Natural killer cell (primary cell): Measurements from ENCODE around the gene HSD3B1. TPM values are rescaled to one million over a fixed set of nuclear protein-coding genes. Genes with fewer than 3 reads are reported as not detected.

Source experiments
- ATAC-seq, 3 donors: fragments of 150-1000 bp in 2 of 3; fragments of 200-7000 bp in 1 of 3; cut with Tn5 transposase; 1 replicate in 1 of 3; 2 replicates in 2 of 3; pipeline ENCODE4 v1.10.0; 2021; ENCODE audit warnings: mild to moderate bottlenecking in 2 of 3, moderate library complexity in 2 of 3
- DNase-seq, 2 donors: peaks; one replicate each; pipeline versions ENCODE4 v3.0.0 to v3.0.0-alpha.2; 2013 to 2021; ENCODE audit warnings: mixed read lengths in 1 of 2
- H3K27ac ChIP-seq: one replicate; pipeline ENCODE4 v1.5.1; 2013; ENCODE audit warnings: mild to moderate bottlenecking, low read length
- H3K27me3 ChIP-seq: one replicate; pipeline ENCODE4 v1.6.1; 2013; ENCODE audit warnings: low read length; ENCODE audit not compliant: control insufficient read depth, insufficient read depth
- H3K36me3 ChIP-seq: one replicate; pipeline ENCODE4 v1.6.1; 2013; ENCODE audit warnings: low read length; ENCODE audit not compliant: control insufficient read depth, insufficient read depth
- H3K4me1 ChIP-seq: one replicate; pipeline ENCODE4 v1.6.1; 2013; ENCODE audit warnings: low read length; ENCODE audit not compliant: control insufficient read depth, insufficient read depth
- H3K4me3 ChIP-seq: one replicate; pipeline ENCODE4 v1.5.1; 2013; ENCODE audit warnings: low read length
- H3K9me3 ChIP-seq: one replicate; pipeline ENCODE4 v1.6.1; 2013; ENCODE audit warnings: low read length; ENCODE audit not compliant: control insufficient read depth, insufficient read depth
- H3K27ac Mint-ChIP-seq, 2 donors: one replicate each; pipeline ENCODE4 v1.8.0; 2022; ENCODE audit warnings: mild to moderate bottlenecking in 2 of 2, mixed read lengths in 2 of 2, moderate library complexity in 1 of 2
- H3K27me3 Mint-ChIP-seq, 2 donors: one replicate each; pipeline ENCODE4 v1.8.0; 2022; ENCODE audit warnings: low read depth in 2 of 2, mixed read lengths in 2 of 2
- H3K36me3 Mint-ChIP-seq: one replicate; pipeline ENCODE4 v1.8.0; 2022; ENCODE audit warnings: mixed read lengths
- H3K4me1 Mint-ChIP-seq, 2 donors: one replicate each; pipeline ENCODE4 v1.8.0; 2022; ENCODE audit warnings: mixed read lengths in 2 of 2
- H3K4me3 Mint-ChIP-seq: one replicate; pipeline ENCODE4 v1.8.0; 2022; ENCODE audit warnings: mild to moderate bottlenecking, moderate library complexity, mixed read lengths
- H3K9me3 Mint-ChIP-seq, 2 donors: one replicate each; pipeline ENCODE4 v1.8.0; 2022; ENCODE audit warnings: mixed read lengths in 2 of 2
- WGBS: methylation state at CpG from one replicate; pipeline ENCODE4 v1.1.7; 2013; ENCODE audit warnings: missing lambda C conversion rate; ENCODE audit not compliant: insufficient coverage; 5-methylcytosine and 5-hydroxymethylcytosine counted together
- intact Hi-C: fragments of 100-400 bp; cut with micrococcal nuclease; formaldehyde crosslinking; loops from one replicate; pipeline ENCODE4 v1.14.2; 2022
- total RNA-seq, 4 donors: library from RNA; stranded (reverse); fragments of 120-200 nt in 1 of 4; gene quantifications; one replicate each; pipeline versions ENCODE4 v1.2.3 to v1.2.4, GENCODE V29; 2013 to 2022
- TF ChIP-seq, protein P1 (sequence below): fragments of 200-600 bp; IDR thresholded peaks from one replicate; pipeline ENCODE4 v1.8.0; 2022; ENCODE audit warnings: antibody characterized with exemption

The HSD3B1 gene
- total RNA-seq, 3 donors from 2014 or later (not counting 1 experiment from before 2014, with no cell fraction given) = not detected

DNA sequence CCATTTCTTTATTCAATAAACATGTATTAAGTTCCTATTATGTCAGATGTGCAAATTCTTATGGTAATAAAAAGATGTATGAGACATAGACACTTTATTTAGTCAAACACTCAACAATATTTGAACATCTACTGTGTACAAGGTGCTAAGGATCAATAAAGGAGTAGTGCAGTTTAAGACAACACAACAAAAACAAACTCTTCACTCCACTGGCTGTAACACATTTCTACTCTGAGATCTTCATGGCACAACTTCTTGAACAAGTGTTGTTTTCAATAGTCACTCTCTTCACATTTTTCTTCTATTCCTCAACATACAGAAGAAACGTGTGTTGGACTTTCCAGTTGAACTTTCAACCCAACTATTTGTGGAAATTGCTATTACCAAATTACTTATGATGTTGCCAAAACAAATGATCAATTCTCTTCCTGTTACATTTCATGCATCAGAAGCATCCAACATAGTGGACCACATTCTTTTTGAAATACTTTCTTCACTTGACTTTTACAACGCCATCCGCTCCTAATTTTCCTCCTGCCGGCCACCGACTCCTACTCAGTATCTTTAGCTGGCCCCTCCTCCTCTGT lies 25.4 kb downstream of the HSD3B1 start:
- Histone ChIP-seq H3K4me3 (no peak overlapping the region), H3K9me3 (no peaks in the 10 kb centered on the region), H3K27ac (no peak overlapping the region), H3K27me3 (no peaks in the 10 kb centered on the region), H3K36me3 (no peaks in the 10 kb centered on the region), H3K4me1 (no peaks in the 10 kb centered on the region)
- Mint-ChIP-seq H3K4me3 (no peak overlapping the region), H3K27ac (no peak overlapping the region), H3K27me3 (no peaks in the 10 kb centered on the region), H3K4me1 (no peaks in the 10 kb centered on the region), H3K9me3 (peaks cover 5% of the 10 kb centered on the region in 2 donors), H3K36me3 (no peaks in the 10 kb centered on the region)
- no peak for ATAC-seq
- 82% methylated on average over 5 of the region's 5 CpGs for WGBS
- no peak for DNase-seq
- intact Hi-C loops = no loop called here
- TF ChIP-seq, protein P1, sequence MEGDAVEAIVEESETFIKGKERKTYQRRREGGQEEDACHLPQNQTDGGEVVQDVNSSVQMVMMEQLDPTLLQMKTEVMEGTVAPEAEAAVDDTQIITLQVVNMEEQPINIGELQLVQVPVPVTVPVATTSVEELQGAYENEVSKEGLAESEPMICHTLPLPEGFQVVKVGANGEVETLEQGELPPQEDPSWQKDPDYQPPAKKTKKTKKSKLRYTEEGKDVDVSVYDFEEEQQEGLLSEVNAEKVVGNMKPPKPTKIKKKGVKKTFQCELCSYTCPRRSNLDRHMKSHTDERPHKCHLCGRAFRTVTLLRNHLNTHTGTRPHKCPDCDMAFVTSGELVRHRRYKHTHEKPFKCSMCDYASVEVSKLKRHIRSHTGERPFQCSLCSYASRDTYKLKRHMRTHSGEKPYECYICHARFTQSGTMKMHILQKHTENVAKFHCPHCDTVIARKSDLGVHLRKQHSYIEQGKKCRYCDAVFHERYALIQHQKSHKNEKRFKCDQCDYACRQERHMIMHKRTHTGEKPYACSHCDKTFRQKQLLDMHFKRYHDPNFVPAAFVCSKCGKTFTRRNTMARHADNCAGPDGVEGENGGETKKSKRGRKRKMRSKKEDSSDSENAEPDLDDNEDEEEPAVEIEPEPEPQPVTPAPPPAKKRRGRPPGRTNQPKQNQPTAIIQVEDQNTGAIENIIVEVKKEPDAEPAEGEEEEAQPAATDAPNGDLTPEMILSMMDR = no peak

DNA sequence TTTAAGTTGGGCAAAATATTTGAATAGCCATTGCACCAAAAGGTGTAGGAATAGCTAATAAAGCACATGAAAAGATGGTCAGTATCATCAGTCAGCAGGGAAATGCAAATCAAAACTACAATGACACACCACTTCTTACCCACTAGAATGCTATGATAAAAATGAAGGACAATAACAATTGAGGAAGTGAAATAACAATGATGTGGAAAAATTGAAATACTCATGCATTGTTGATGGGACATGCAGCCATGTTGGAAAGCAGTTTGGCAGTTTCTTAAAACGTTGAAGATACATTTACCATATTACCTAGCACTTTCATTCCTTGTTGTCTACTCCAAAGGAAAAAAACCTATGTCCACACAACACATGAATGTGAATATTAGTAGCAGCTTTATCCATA lies 28.4 kb downstream of the HSD3B1 start:
- TF ChIP-seq, protein P1 = no peak
- intact Hi-C loops = no loop called here
- H3K4me1 ChIP-seq = no peaks in the 10 kb centered on the region
- Mint-ChIP-seq H3K27ac (no peak overlapping the region), H3K4me3 (no peak overlapping the region), H3K9me3 (peaks cover 3 to 5% of the 10 kb centered on the region in 2 donors), H3K27me3 (peaks cover 0 to 3% of the 10 kb centered on the region in 2 donors), H3K36me3 (no peaks in the 10 kb centered on the region), H3K4me1 (no peaks in the 10 kb centered on the region)
- no peaks in the 10 kb centered on the region for H3K27me3 ChIP-seq
- H3K27ac ChIP-seq = no peak overlapping the region
- ATAC-seq = no peak
- DNase-seq = no peak
- no peak overlapping the region for H3K4me3 ChIP-seq
- no CpG with 5 or more reads among the region's 1 CpG for WGBS
- H3K9me3 ChIP-seq = no peaks in the 10 kb centered on the region
- H3K36me3 ChIP-seq = no peaks in the 10 kb centered on the region

DNA sequence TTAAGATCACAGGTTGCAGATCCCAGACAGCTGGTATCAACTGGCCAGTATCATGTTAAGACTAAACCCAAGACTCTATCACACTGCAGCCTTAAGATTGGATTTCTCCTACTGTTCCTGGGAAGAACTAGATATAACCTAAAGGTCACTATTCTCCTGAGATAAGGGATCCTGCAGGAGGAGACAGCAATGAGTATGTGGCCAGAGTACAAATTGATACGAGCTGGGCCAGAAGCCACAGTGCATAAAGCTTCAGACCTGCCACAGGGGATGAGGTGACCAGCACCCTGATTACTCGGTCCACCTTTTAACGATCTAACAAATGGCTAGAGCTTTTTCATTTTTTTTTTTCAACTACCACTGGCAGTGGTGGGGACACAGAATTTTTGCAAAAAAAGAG lies 31.0 kb downstream of the HSD3B1 start:
- Mint-ChIP-seq H3K9me3 (no peaks in the 10 kb centered on the region), H3K36me3 (no peaks in the 10 kb centered on the region), H3K27ac (no peak overlapping the region), H3K4me3 (no peak overlapping the region), H3K4me1 (no peaks in the 10 kb centered on the region), H3K27me3 (peaks cover 0 to 3% of the 10 kb centered on the region in 2 donors)
- Histone ChIP-seq H3K9me3 (no peaks in the 10 kb centered on the region), H3K4me3 (no peak overlapping the region), H3K27me3 (no peaks in the 10 kb centered on the region), H3K4me1 (no peaks in the 10 kb centered on the region), H3K27ac (no peak overlapping the region), H3K36me3 (no peaks in the 10 kb centered on the region)
- TF ChIP-seq, protein P1 = no peak
- ATAC-seq (no peak), DNase-seq (no peak)
- WGBS = 81% methylated on average over 2 of the region's 3 CpGs
- intact Hi-C loops = no loop called here

DNA sequence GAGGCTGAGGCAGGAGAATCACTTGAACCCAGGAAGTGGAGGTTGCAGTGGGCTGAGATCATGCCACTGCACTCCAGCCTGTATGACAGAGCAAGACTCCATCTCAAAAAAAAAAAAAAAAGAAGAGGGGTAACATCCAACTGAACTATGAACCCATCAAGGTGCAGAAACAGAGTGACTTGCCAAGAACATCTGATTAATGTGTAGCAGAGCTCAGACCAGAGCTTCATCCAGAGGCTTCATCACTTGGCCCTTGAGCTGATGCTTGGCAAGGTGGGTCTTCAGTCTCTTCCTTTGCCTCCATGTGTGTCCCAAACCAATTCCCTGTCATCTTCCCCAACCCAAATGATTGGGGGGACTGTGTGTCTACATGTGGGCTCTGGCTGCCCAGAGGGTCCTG lies 32.6 kb downstream of the HSD3B1 start:
- Mint-ChIP-seq H3K27me3 (peaks cover 0 to 3% of the 10 kb centered on the region in 2 donors), H3K9me3 (no peaks in the 10 kb centered on the region), H3K4me3 (no peak overlapping the region), H3K4me1 (no peaks in the 10 kb centered on the region), H3K27ac (no peak overlapping the region), H3K36me3 (no peaks in the 10 kb centered on the region)
- TF ChIP-seq, protein P1 = no peak
- Histone ChIP-seq H3K27ac (no peak overlapping the region), H3K4me1 (no peaks in the 10 kb centered on the region), H3K9me3 (no peaks in the 10 kb centered on the region), H3K36me3 (no peaks in the 10 kb centered on the region), H3K27me3 (no peaks in the 10 kb centered on the region), H3K4me3 (no peak overlapping the region)
- no peak for DNase-seq
- intact Hi-C loops = no loop called here
- no peak for ATAC-seq
